ENCODE data around the gene RRAS2. TPM values are rescaled to one million over a fixed set of nuclear protein-coding genes. Genes with fewer than 3 reads are reported as not detected.

RRAS2 gene
- total RNA-seq, 1 donor from 2014 or later: 45.3 TPM

DNA sequence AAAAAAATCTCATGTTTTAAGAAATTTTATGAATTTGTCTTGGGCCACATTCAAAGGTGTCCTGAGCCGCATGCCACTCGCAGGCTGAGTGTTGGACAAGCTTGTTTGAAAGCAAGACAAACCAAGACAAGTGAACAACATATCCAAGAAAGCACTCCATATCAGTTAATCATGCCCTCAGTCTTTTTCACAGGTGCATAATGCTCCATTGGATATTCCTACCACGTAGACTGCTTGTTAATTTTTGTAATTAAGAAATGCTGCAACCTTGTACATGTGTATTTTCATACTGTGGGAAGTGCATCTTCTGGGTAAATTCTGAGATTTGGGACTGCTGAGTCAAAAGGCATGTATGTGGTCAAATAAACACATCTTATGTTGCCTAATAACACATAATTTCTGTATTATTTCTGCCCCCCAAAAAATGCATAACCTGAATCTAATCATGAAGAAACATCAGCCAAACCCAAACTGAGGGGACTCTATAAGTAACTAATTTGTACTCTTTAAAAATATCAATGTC is 8.2 kb downstream of the RRAS2 start:
- peaks cover under 1% of the 10 kb centered on the region for H3K4me1 ChIP-seq
- intact Hi-C loops (cut with micrococcal nuclease): loop anchor here (10.0 kb wide), 1 partner anchor 46 kb away; no protein-coding TSS in a partner anchor
- H3K27ac ChIP-seq (replicated peaks): no peak overlapping the region
- TF ChIP-seq, protein P1, sequence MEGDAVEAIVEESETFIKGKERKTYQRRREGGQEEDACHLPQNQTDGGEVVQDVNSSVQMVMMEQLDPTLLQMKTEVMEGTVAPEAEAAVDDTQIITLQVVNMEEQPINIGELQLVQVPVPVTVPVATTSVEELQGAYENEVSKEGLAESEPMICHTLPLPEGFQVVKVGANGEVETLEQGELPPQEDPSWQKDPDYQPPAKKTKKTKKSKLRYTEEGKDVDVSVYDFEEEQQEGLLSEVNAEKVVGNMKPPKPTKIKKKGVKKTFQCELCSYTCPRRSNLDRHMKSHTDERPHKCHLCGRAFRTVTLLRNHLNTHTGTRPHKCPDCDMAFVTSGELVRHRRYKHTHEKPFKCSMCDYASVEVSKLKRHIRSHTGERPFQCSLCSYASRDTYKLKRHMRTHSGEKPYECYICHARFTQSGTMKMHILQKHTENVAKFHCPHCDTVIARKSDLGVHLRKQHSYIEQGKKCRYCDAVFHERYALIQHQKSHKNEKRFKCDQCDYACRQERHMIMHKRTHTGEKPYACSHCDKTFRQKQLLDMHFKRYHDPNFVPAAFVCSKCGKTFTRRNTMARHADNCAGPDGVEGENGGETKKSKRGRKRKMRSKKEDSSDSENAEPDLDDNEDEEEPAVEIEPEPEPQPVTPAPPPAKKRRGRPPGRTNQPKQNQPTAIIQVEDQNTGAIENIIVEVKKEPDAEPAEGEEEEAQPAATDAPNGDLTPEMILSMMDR (IDR thresholded peaks at IDR 0.05; ENCODE audit: borderline replicate concordance): no peak
- H3K36me3 ChIP-seq: no peaks in the 10 kb centered on the region
- peaks cover 17% of the 10 kb centered on the region for H3K9me3 ChIP-seq (replicated peaks)
- DNase-seq: no peak
- H3K27me3 ChIP-seq (ENCODE audit: low read depth): no peaks in the 10 kb centered on the region
- H3K4me3 ChIP-seq: no peak overlapping the region

DNA sequence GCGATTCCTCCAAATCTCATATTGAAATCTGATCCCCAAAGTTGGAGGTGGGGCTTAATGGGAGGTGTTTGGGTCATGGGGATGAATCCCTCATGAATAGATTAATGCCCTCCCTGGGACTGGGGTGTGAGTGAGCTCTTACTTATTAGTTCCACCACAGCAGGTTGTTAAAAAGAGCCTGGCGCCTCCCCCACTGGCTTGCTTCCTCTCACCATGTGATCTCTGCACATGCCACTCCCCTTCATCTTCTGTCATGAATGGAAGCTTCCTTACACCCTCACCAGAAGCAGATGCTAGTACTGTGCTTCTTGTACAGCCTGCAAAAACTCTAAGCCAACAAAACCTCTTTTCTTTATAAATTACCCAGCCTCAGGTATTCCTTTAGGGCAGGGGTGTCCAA is 8.8 kb downstream of the RRAS2 start:
- H3K27me3 ChIP-seq (ENCODE audit: low read depth): no peaks in the 10 kb centered on the region
- H3K4me3 ChIP-seq: no peak overlapping the region
- peaks cover 17% of the 10 kb centered on the region for H3K9me3 ChIP-seq (replicated peaks)
- intact Hi-C loops (cut with micrococcal nuclease): loop anchor here (10.0 kb wide), 1 partner anchor 45 kb away; no protein-coding TSS in a partner anchor
- TF ChIP-seq, protein P1 (IDR thresholded peaks at IDR 0.05; ENCODE audit: borderline replicate concordance): no peak
- no peak overlapping the region for H3K27ac ChIP-seq (replicated peaks)
- H3K36me3 ChIP-seq: no peaks in the 10 kb centered on the region
- H3K4me1 ChIP-seq: peaks cover 6% of the 10 kb centered on the region
- DNase-seq: no peak

DNA sequence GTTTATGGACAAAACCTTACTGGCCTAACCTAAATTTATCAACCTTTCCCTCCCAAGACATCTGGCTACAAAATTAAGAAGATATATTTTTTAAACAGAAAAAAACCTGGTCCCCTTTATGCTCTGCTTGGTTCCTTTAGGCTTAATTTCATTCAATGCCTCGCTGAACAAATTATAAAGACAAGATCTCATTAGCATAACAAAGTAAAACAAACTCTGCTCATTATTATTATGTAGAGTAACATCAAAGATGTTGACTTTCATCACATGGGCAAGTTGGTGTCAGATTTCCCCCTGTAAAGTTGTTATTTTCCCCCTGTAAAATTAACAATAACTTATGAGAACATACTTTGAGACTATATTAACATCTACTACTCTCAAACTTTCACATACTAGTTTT is 11.0 kb downstream of the RRAS2 start:
- Histone ChIP-seq H3K27me3 (ENCODE audit: low read depth) (no peaks in the 10 kb centered on the region), H3K36me3 (no peaks in the 10 kb centered on the region), H3K9me3 (replicated peaks) (peaks cover 17% of the 10 kb centered on the region), H3K4me1 (peaks cover 9% of the 10 kb centered on the region), H3K27ac (replicated peaks) (no peak overlapping the region), H3K4me3 (no peak overlapping the region)
- TF ChIP-seq, protein P1 (IDR thresholded peaks at IDR 0.05; ENCODE audit: borderline replicate concordance): no peak
- intact Hi-C loops (cut with micrococcal nuclease): no loop called here
- DNase-seq: no peak

DNA sequence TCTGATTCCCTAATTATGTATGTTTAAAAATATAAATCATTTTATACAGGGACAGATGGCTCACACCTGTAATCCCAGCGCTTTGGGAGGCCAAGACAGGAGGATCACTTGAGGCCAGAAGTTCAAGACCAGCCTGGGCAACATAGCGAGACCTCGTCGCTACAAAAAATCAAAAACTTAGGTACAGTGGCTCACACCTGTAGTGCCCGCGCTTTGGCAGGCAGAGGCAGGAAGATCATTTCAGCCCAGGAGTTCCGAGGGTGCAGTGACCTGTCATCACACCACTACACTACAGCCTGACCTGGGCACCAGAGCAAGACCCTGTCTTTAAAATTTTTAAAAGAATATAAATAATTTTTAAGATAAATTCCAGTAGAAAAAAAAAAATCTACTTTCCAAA is 11.5 kb downstream of the RRAS2 start:
- TF ChIP-seq, protein P1 (IDR thresholded peaks at IDR 0.05; ENCODE audit: borderline replicate concordance): no peak
- H3K36me3 ChIP-seq: no peaks in the 10 kb centered on the region

DNA sequence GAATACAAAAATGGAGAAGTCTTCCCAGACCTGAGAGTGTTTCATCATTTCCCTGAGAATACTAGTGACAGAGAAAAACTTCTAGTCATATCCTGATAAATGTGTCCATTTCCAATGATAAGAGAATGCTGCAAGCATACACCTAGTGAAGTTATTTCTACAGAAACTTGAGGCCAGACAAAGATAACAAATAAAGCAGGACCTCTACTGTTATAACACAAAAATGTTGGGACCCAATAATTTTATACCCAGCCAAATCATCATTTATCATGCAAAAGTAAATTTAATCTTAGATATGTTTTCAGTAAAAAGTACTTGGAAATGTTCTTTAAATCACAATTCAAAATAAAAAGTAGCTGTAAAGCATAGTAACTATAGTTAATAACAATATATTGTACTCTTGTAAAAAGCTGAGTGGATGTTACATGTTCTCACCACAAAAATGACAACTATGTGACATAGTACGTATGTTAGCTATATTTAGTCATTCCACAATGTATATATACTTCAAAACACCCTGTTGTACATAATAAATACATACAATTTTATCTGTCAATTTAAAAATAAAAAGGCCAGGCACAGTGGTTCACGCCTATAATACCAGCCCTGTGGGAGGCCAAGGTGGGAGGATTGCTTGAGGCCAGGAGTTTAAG is 12.6 kb downstream of the RRAS2 start:
- DNase-seq: no peak
- Histone ChIP-seq H3K36me3 (no peaks in the 10 kb centered on the region), H3K27me3 (ENCODE audit: low read depth) (no peaks in the 10 kb centered on the region), H3K4me1 (peaks cover 12% of the 10 kb centered on the region), H3K27ac (replicated peaks) (no peak overlapping the region), H3K9me3 (replicated peaks) (peaks cover 17% of the 10 kb centered on the region), H3K4me3 (no peak overlapping the region)
- intact Hi-C loops (cut with micrococcal nuclease): no loop called here
- TF ChIP-seq, protein P1 (IDR thresholded peaks at IDR 0.05; ENCODE audit: borderline replicate concordance): no peak

More for the DNA sequence above, 11.5 kb downstream of the RRAS2 start:
- H3K27me3 ChIP-seq (ENCODE audit: low read depth): no peaks in the 10 kb centered on the region
- no peak for DNase-seq
- intact Hi-C loops (cut with micrococcal nuclease): no loop called here
- H3K9me3 ChIP-seq (replicated peaks): peaks cover 17% of the 10 kb centered on the region
- no peak overlapping the region for H3K4me3 ChIP-seq
- no peak overlapping the region for H3K27ac ChIP-seq (replicated peaks)
- H3K4me1 ChIP-seq: peaks cover 12% of the 10 kb centered on the region
